ENCODE results near the gene FLRT3.

The FLRT3 gene

DNA sequence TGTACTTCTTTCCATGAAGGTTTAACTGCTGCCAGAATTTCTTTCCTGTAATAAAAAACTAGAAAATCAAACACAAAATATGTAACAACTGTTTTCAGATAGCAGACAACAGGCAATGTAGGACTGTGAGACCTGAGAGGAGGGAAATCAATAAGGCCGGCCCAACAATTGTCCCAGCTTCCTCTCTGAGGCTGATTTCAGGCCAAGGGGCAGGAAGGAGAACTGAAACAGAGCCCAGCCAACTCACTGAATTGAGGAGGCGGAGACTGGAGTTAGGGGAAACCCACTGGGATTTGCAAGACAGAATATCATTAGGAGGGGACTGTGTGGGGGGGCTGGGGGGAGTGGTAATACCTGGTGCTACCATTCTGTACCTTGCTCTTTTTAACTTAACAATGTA is 42.2 kb downstream of the FLRT3 start:
- H3K9me3 Mint-ChIP-seq: peaks cover 8 to 9% of the 10 kb centered on the region in 2 donors
- DNase-seq (no peak), ATAC-seq (no peak)
- no peaks in the 10 kb centered on the region for H3K4me1 Mint-ChIP-seq
- H3K27me3 Mint-ChIP-seq: no peaks in the 10 kb centered on the region
- no peak overlapping the region for H3K27ac Mint-ChIP-seq
- no peak overlapping the region for H3K4me3 Mint-ChIP-seq

DNA sequence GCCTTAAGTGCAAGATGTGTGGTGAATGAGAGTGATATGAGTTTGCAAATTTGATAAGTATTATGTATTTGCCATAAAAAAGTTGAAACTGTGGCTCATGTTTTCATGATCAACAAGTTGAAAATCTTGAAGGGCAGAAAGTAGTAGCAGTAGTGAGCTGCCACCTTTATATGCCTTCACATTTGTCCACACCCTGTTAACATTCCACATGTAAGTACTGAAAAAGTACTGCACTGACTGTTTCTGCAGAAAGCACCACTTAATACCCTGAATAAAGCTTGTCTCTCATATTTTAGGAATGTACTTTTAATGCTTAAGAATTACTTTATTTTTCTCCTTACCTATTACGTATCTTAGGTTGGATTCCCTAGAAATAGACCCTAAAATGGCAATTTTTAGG is 45.9 kb downstream of the FLRT3 start:
- H3K4me3 Mint-ChIP-seq: no peak overlapping the region
- no peak for DNase-seq

DNA sequence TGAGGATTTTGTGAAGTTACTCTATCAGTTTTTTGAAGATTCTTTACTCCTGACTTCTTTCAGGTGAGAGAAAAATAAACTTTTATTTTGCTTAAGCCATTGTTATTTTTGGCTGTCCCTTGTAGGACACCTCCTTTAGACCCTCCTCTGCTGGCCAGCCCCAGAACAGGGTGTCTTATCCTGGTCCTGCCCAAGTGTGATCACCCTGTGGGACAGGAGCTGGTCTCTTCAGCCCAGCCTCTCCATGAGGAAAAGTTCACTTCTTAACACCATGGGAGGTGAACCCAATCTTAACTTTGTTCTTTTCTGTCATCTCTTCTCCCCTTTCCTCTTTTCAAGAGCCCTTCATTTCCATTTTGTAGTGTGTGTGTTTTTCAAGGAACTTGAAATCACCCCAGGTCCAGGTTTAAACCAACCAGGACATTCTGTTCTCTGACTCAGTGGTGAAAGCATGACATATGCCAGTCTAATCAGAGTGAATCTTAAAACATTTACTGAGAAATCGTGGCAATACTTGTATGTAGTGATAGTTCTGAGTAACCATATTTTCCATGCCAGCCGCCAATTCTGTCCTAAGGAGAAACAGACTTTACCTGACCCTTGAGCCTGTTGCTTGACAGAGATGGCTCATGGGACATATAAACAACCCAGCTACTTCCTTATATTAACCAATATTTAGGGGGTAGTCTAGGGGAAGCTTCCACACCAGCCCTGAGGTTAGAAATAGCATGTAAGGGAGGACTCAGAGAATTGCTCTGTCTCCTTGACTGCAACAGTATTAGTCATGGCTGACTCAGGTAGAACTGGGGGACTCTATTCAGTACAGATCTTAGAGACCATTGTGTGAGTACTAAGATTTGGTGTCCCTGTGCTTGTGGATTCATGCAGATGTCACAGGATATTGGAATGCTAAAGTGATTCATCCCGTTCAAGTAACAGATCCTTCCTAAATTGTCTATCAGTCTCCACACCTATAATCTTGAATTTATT is 48.8 kb downstream of the FLRT3 start:
- Mint-ChIP-seq H3K27ac (no peak overlapping the region), H3K4me1 (no peaks in the 10 kb centered on the region), H3K27me3 (no peaks in the 10 kb centered on the region), H3K9me3 (peaks cover 0 to 4% of the 10 kb centered on the region in 2 donors), H3K4me3 (no peak overlapping the region)
- DNase-seq (no peak), ATAC-seq (no peak)

More for the DNA sequence above, 45.9 kb downstream of the FLRT3 start:
- H3K9me3 Mint-ChIP-seq: peaks cover 0 to 4% of the 10 kb centered on the region in 2 donors
- no peak for ATAC-seq
- H3K27me3 Mint-ChIP-seq: no peaks in the 10 kb centered on the region
- H3K27ac Mint-ChIP-seq: no peak overlapping the region
- H3K4me1 Mint-ChIP-seq: no peaks in the 10 kb centered on the region

DNA sequence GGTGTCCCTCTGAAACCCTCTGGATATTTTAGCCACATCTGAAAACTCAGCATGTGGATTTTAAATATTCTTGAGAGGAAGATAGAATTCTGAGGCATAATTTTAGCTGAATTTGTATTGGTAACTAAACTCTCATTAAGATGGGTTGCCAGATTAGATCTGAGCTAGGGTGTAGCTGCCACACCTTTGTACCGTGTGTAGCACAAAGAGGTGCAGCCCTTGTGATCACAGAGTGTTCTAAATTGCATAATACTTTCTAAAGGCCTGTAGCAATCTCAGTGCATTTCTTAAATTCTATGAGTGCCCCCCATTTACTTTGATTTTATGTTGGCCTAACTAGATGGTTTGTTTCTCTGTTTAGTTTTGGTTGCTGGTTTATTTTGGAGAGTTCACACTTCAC is 53.0 kb downstream of the FLRT3 start:
- H3K9me3 Mint-ChIP-seq: no peaks in the 10 kb centered on the region
- H3K27me3 Mint-ChIP-seq: no peaks in the 10 kb centered on the region
- DNase-seq: no peak
- no peak overlapping the region for H3K27ac Mint-ChIP-seq
- no peak overlapping the region for H3K4me3 Mint-ChIP-seq
- no peak for ATAC-seq
- no peaks in the 10 kb centered on the region for H3K4me1 Mint-ChIP-seq

DNA sequence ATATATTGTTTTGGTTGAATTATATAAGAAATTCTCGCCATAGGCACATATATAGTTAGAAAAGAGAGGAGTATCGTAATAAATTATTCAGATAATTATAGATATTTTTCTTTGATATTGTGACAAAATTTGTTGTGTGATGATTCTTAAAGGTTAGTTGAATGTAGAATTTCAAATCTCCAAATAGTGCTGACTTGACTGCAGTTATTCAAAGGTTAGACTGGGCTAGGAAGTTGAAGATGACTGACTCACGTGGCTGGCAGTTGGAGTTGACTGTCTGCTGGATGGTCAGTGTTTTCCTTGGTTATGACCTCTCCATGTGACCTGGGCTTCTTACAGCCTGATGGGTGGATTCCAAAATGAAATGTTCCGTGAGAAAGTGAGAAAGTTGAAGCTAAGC is 55.3 kb downstream of the FLRT3 start:
- Mint-ChIP-seq H3K27me3 (no peaks in the 10 kb centered on the region), H3K9me3 (no peaks in the 10 kb centered on the region), H3K4me3 (no peak overlapping the region), H3K4me1 (no peaks in the 10 kb centered on the region), H3K27ac (no peak overlapping the region)
- DNase-seq: no peak
- ATAC-seq: no peak

Data from stimulated activated naive CD8-positive, alpha-beta T cell treated with anti-CD3 and anti-CD28 coated beads, Interleukin-15, amount 100 ng/mL, for 72 hours (primary cell).